ENCODE data around the gene EFHC1.

Gene EFHC1

GRCh38 chr6:52551483-52552277 is 131.5 kb downstream of the EFHC1 start:
- in situ Hi-C loops (cut with MboI; ENCODE audit: low sequenced_read_pairs): no loop called here

- in situ Hi-C loops (cut with MboI; ENCODE audit: low sequenced_read_pairs): no loop called here
These were observed 132.1 kb downstream of the EFHC1 start for GRCh38 chr6:52552278-52552643.

GRCh38 chr6:52553158-52553557 is 133.0 kb downstream of the EFHC1 start:
- in situ Hi-C loops (cut with MboI; ENCODE audit: low sequenced_read_pairs): no loop called here

- in situ Hi-C loops (cut with MboI; ENCODE audit: low sequenced_read_pairs): no loop called here
These were observed 133.6 kb downstream of the EFHC1 start for GRCh38 chr6:52553719-52554118.

GRCh38 chr6:52554684-52555280 is 134.6 kb downstream of the EFHC1 start:
- in situ Hi-C loops (cut with MboI; ENCODE audit: low sequenced_read_pairs): no loop called here

- in situ Hi-C loops (cut with MboI; ENCODE audit: low sequenced_read_pairs): no loop called here
These were observed 135.5 kb downstream of the EFHC1 start for GRCh38 chr6:52555518-52556233.

- in situ Hi-C loops (cut with MboI; ENCODE audit: low sequenced_read_pairs): no loop called here
These were observed 137.5 kb downstream of the EFHC1 start for GRCh38 chr6:52557389-52558265.

- in situ Hi-C loops (cut with MboI; ENCODE audit: low sequenced_read_pairs): no loop called here
These were observed 138.3 kb downstream of the EFHC1 start for GRCh38 chr6:52558266-52559000.

- in situ Hi-C loops (cut with MboI; ENCODE audit: low sequenced_read_pairs): no loop called here
These were observed 140.3 kb downstream of the EFHC1 start for GRCh38 chr6:52560462-52560861.

- in situ Hi-C loops (cut with MboI; ENCODE audit: low sequenced_read_pairs): no loop called here
These were observed 142.8 kb downstream of the EFHC1 start for GRCh38 chr6:52562911-52563310.

- in situ Hi-C loops (cut with MboI; ENCODE audit: low sequenced_read_pairs): no loop called here
These were observed 144.7 kb downstream of the EFHC1 start for GRCh38 chr6:52564856-52565255.

- in situ Hi-C loops (cut with MboI; ENCODE audit: low sequenced_read_pairs): no loop called here
These were observed 146.1 kb downstream of the EFHC1 start for GRCh38 chr6:52566201-52566600.

GRCh38 chr6:52566853-52567279 is 146.7 kb downstream of the EFHC1 start:
- in situ Hi-C loops (cut with MboI; ENCODE audit: low sequenced_read_pairs): no loop called here

GRCh38 chr6:52568320-52568719 is 148.2 kb downstream of the EFHC1 start:
- in situ Hi-C loops (cut with MboI; ENCODE audit: low sequenced_read_pairs): no loop called here

GRCh38 chr6:52570291-52570700 is 150.2 kb downstream of the EFHC1 start:
- in situ Hi-C loops (cut with MboI; ENCODE audit: low sequenced_read_pairs): no loop called here

GRCh38 chr6:52571099-52571755 is 151.1 kb downstream of the EFHC1 start:
- in situ Hi-C loops (cut with MboI; ENCODE audit: low sequenced_read_pairs): no loop called here

- in situ Hi-C loops (cut with MboI; ENCODE audit: low sequenced_read_pairs): no loop called here
These were observed 152.4 kb downstream of the EFHC1 start for GRCh38 chr6:52572536-52572935.

GRCh38 chr6:52573295-52573694 is 153.2 kb downstream of the EFHC1 start:
- in situ Hi-C loops (cut with MboI; ENCODE audit: low sequenced_read_pairs): no loop called here
